ENCODE measurements around the gene ITGB2.

Gene ITGB2

DNA sequence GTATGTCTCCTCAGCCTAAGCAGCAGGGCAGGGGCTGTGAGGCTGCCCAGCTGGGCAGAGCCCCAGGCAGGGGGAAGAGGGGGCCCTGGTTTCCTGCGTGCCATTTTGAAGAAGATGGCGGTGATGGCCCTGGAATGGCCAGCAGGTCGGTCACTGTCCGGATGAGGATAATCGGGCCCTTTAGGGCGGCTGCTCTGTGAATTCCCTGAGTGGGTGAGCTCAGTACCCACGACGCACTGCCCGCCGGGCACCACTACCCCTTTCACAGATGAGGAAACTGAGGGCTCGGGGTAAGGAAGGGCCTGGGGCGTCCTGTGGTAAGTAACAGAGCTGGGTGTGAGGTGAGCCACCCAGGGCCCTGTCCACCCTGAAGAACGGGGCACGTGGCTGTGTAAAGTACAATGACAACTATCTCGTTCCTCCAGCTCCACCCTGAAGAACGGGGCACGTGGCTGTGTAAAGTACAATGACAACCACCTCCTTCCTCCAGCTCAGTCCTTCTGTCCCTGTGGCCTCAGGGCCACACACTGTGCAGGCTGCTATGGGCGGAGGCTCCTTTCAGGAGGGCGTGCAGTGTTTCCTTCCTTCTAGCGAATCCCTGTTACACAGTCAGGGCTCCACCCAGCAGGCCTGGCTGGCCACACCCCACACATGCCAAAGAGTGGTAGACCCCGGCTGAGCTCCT lies 23.2 kb downstream of the ITGB2 start:
- DNase-seq (ENCODE audit: low spot score) = no peak

DNA sequence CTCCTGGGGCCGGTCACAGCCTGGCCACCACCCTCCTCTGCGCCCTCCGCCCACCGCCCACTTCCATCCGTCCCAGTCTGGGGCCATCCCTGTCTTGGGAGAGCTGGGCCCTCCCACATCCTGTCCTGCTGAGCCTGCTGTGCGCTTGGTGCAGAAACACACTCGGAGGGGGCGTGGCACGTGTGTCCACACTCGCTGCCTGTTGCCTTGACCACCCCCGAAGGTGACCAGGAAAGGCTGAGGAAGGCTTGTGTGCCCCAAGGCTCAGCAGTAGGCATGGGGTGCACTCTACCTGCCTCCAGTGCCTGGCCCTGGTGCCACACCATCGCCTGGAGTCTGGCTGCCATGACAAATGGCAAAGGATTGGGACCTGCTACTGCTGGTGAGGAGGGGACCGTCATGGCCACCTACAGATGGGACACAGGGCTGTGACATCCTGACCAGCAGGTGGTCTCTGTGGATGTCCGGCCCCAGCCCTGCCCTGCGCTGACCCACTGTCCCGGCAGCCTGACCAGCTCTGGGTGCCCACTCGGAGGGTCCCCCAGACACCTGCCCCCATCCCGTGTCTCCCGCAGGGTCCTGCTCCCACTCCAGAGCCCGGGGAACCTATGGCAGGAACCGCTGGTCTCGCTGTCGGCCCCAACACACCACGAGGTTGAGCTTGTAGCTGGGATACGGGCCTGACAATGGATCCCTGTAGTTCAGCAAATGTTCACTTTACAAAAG lies 24.0 kb downstream of the ITGB2 start:
- DNase-seq (ENCODE audit: low spot score) = no peak

DNA sequence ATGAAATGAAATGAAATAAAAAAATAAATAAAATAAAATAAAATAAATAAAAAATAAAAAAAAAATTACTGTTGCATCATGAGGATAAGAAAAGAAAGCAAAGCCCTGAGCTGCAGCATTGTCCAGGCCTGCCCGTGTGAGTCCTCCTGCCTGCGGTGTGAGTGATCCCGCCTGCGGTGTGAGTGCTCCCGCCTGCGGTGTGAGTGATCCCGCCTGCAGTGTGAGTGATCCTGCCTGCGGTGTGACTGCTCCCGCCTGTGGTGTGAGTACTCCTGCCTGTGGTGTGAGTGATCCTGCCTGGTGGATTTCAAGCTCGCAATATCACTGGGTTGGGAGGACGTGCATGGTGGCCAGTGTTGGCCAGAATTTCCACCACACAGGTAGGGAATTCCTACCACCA lies 24.8 kb downstream of the ITGB2 start:
- DNase-seq (ENCODE audit: low spot score) = no peak

DNA sequence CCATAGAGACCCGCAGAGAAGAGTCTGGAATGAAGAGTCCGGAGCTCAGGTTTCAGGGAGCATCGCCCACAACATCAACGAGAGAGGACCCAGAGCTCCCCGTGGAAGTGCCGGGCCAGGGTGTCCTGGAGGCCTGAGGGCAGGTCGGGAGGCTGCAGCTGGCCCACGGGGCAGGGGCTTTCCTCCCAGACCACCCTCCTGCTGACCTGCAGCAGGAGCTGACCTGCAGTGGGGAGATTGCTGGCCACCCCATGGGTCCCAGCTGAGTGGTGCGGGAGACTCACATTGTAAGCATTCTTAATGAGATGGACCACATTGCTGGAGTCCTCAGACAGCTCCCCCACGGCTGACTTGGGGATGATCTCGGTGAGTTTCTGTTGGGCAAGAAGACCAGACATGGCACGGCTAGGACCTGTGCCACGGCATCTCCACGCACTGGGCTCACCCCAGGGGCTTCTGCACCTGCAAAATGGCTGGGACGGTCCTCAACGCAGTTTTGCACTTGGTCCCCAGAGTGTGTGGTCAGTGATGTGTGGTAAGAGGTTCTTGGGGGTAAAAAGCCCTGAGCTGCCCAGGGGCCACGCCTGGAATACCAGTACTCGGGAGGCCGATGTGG lies 25.9 kb downstream of the ITGB2 start:
- no peak for DNase-seq (ENCODE audit: low spot score)

DNA sequence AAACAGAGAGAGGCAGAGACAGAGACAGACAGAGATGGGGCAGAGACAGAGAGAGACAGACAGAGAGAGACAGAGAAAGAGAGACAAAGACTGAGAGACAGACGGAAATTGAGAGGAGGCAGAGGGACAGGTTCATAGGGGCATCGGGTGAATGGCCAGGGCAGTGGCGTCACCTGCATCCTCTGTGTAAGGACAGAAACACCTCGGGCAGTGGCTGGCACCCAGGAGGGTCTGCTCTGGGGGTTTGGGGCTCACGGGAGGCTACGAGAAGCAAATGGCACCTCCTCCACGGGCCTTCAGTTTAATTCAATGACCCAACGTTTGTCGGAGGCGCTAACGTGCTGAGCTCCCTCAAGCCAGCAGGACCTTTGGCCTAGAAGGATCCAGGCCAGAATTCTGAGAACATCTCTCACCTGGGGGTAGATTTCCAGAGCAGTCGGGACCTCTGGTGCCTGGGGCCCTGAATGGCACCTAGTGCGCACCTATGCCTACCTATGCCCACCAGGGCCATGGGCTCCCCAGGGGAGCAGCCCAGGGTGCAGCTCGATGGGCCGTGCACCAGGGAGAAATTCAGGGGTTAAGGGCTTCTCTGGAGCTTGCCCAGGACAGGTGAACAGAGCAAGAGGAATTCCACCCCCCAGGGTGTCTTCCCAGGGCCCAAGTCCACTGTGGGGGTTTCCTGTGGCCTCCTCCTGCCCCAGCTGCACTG lies 26.6 kb downstream of the ITGB2 start:
- DNase-seq (ENCODE audit: low spot score) = no peak

DNA sequence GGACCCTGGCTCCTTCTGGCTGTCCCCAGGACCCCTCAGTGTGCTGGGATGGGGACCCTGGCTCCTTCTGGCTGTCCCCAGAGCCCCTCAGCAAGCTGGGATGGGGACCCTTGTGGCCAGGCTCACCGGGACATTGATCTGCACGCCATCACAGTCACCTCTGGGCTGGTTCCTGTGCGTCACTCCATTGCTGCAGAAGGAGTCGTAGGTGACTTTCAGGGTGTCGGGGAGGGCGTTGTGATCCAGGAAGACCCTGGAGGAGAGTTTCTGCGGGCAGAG lies 27.5 kb downstream of the ITGB2 start:
- no peak for DNase-seq (ENCODE audit: low spot score)

DNA sequence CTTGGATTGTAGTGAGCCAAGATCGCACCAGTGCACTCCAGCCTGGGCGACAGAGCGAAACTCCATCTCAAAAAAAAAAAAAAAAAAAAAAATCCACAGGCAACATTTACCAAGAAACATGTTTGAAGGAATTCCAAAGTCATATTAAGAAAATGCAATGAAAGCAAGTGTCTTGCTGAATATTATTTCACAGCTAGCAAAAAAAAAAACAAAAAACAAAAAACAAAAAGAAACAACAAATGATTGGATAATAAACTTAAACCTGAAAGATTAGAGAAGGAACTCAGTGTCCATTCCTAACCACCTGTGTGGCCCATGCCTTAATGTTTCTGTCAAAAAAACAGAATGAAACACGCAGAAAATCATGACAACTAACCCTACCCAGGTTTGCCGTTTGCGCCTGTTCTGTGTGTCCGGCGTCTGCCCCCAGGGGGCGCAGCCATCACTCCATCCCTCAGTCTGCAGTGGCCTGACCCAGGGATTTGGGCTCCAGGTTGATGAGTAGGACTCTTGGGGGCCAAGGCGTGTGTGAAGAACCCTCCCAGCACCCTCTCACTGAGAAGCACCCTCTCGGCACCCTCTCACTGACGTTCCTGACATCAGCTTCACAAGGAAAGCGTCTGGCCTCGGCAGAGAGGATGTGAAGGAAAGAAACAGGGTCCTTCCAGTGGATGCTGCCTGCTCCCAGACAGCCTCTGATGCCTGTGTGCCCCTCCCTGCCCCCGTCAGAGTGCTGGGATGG lies 28.0 kb downstream of the ITGB2 start:
- DNase-seq (ENCODE audit: low spot score) = peak; percentile 53

DNA sequence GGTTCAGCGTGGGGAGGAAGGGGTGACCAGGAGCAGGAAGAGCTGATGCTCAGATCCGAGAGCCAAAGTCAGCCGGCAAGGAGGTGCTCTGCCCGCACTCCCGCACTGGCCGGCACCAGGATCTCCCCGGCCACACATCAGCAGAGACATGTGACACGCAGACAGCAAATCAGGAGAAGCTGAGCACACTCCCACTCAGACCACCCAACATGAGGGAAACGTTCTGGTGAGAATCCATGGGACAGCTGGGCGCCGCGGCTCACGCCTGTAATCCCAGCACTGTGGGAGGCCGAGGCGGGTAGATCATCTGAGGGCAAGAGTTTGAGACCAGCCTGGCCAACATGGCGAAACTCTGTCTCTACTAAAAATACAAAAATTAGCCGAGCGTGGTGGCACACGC lies 28.6 kb downstream of the ITGB2 start:
- DNase-seq (ENCODE audit: low spot score) = no peak

DNA sequence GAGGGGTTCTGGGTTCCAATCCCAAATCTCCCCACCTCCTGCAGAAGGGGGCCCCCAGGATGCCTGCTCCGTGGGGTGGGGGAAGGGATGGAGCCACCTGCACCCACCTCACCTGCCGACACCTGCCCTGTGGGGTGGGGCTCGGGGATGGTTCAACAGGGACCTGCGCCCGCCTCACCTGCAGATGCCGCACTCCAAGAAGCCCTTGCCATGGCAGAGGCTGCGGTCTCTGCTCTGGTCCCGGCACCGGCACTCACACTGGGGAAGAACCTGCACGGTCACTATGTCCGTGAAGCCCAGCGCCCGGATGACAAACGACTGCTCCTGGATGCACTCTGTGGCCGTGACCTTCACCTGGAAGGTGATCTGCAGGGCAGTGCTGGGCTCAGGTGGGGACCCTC lies 29.1 kb downstream of the ITGB2 start:
- no peak for DNase-seq (ENCODE audit: low spot score)

DNA sequence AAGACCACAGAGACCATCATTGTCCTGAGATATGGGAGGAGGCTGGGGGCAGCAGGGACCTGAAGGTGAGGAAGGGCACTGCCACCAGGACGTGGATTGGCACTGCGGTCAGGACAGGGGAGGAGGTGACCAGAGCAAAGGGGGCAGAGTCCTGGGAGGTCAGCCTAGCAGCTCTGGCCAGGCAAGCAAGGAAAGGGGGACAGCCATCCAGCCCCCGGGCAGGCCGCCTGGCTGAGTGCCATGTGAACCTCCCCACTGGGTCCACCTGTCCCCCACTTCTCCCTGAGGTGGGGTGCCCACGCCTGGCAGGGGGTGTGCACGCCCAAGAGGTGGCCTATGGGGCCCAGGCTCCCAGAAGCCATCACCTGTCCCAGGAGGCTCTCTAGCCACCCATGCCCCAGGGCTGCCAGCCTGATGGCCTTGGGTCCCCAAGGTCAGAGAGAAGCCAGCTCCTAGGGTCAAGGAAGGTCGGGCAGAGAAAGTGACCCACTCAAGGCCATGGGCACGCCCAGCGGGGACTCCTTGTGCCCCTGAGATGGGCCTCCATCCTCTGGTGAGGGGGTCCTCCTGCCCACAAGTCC lies 29.6 kb downstream of the ITGB2 start:
- no peak for DNase-seq (ENCODE audit: low spot score)

DNA sequence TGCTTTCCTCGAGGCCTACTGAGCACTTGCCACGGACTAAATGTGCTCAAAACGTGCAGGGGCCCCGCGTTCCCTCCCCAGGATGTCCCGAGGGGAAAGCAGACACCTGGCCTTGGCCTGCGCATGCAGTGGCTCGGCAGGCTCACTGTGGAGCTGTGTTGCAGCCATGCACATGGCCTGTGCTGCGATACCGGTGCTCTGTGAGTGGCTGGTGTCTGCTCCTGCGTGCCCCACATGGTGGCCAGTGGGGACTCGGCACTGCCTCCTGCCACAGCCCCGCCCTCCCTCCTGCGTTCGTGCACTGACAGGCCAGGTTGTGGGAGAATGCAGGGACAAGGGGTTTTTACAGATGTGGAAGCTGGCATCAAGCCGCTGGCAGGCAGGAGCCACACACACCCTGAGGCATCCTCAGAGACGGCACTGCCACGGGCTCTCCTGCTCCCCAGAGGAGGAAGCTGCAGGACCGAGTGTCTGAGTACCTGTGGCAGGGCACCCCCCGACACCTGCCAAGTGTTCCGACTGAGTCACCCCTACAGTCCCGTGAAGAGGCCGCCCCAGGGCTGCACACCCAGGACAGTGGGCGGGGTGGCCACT lies 30.3 kb downstream of the ITGB2 start:
- no peak for DNase-seq (ENCODE audit: low spot score)

DNA sequence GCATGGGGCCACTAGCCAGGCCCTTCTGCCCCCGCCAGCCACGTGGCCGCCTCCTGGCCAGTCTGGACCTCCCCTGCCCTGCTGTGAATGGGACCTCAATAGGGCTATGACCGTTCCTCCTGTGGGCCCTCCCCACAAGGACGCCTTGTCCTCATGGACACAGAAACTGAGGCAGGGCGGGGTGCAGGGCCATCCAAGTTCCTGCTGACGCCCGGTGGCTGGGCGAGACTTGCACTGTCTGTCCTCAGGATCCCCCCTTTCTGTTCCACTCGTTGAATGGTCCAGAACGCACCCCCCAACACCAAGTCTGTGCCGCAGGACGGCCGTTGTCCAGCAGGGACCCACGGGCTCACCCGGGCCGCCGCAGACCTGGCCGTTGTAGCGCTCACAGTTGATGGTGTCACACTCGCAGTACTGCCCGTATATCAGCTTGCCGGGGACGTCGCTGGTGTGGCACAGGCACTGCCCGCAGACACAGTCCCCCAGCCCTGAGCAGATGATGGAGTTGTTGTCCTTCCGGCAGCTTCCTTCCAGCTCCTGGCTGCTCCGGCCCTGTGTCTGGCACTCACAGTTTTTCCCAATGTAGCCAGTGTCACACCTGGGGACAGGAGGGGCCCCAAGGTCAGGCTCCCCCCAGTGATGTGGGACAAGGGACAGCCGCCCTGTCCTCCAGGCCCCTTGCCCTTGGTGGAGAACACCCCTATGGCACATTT lies 30.9 kb downstream of the ITGB2 start:
- DNase-seq (ENCODE audit: low spot score) = no peak

DNA sequence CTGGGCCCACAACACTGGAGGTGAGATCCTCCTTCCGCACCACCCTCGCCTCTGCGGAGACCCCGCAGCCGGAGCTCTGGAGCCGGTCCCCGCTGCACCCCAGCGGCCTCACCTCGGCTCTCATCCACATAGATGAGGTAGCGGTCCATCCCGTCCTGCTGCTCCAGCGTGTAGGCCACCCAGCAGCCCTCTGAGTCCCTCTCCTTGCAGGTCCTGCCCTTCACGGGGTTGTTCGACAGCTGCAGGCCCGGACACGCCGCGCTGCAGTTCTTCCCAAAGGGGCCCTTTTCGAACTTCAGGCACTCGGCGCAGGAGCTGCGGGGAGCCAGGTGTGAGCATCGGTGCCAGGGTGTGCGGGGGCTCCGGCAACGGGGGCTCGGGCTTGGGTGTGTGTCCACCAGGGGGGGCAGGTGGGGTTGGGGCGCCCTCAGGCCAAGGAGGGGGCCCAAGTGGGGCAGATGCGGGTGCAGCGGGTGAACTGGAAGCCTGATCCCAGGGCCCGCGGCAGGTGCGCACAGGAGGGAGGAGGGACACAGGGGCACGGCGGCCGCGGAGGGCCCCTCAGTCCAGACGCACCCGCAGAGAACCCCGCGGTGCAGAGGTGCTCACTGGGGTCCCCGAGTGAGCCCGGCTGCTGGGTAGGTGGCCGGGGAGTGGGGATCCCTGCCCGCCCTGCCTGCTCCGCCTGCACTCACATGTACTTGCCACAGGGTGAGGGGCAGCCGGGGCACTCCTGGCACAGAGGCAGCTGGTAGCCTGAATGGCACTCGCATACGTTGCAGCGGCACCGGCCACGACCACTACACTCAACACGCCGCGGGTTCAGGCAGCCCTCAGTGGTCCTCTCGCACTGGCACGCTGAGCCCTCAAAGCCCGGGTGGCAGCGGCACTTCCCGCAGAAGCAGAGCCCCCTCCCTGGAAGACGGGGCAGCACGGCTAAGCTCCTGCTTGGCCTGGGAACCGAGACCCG lies 31.8 kb downstream of the ITGB2 start:
- DNase-seq (ENCODE audit: low spot score) = no peak

DNA sequence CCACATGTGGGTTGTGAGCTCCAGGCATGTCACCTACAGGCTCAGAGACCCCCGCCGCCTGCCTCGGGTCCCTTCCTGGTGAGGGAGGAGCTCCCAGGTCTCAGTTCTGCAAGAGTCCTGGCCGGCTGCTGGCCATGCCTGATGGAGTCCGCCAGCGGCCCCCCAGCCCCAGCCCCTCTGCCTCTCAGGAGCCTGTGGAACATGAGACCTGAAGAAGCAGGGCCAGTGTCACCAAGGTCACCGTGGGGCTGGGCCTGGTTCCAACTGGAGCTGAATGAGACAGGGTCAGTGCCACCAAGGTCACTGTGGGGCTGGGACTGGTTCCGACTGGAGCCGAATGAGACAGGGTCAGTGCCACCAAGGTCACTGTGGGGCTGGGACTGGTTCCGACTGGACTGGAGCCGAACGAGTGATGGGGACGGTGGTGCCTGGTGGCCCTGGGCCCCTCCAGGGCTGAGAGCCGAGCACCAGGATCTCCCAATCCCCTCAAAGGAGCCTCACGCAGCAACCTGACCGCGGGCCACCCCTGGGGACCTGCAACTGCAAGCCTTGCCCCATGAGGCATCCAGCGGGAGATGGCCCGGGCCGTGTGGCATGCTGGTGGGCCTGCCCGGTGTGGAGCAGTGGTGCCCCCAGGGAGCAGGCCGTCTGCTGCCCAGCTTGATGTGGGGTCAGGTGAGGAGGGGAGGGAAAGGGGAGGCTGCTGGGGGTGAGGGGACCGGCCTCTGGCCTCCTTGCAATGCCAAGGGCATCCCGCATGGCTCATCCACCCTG lies 32.7 kb downstream of the ITGB2 start:
- DNase-seq (ENCODE audit: low spot score) = no peak

DNA sequence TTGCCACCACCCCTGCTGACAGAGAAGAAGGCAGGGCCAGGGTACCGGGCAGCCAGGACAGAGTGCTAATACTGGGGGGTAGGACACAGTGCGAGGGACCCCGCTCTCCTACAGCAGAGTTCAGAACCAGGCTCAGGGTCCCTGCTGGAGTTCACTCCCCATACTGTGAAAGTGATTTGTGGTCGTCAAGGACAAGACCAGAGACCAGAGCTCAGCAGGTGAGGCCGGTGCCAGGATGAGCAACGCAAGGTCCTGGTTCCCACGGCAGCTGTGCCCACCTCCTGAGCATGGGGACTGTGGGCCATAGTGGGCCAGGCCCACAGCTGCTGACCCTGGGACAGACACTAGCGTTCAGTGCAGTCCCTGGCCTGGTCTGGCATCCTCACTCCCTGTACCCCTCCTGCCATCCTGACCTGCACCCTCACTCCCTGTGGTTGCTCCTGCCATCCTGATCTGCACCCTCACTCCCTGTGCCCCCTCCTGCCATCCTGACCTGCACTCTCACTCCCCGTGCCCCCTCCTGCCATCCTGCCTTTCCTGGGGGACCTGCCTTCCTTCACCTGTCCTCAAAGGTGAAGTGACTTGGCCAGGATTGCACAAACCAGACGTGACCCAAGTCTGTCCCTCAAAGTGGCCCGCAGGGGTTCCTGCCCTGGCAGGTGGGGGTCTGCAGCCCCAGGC lies 33.4 kb downstream of the ITGB2 start:
- DNase-seq (ENCODE audit: low spot score) = no peak

DNA sequence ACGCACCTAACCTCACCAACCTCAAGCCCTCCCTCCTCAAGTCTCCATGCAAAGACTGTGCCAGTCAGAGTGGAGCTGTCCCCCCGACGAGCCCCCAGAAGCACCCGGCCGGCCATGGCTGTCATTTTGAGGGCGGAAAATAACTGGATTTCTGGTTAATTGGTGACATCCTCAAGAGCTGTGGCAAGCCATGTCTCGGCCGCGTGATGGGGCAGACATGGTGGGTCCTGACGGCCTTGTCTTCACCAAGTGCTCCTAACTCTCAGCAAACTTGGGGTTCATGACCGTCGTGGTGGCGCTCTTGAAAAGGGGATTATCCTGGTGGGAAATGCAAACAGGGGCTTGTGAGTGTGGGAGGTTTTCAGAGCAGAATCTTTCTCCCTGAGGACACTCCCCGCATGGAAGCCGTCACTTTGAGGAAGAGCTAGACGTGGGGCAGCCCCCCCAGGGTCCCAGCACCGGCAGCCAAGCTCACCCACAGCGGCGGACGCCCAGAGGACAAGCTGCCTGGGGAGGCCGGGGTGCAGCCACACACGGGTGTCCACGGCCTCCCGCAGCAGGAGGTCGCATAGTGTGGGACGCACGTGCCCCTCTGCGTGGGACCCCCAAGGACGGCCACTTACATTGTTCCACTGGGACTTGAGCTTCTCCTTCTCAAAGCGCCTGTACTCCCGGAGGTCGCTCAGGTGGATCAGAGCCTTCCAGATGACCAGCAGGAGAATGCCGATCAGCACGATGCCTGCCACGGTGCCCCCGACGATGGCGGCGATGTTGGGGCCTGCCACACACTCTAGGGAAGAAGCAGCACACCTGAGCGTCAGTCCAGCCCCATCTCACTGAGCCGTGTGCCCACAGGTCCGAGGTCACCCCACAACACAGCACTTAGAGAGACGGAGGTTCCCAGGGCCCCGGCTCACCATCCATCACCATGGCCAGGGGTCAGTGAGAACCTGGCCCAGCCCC lies 34.3 kb downstream of the ITGB2 start:
- no peak for DNase-seq (ENCODE audit: low spot score)

DNA sequence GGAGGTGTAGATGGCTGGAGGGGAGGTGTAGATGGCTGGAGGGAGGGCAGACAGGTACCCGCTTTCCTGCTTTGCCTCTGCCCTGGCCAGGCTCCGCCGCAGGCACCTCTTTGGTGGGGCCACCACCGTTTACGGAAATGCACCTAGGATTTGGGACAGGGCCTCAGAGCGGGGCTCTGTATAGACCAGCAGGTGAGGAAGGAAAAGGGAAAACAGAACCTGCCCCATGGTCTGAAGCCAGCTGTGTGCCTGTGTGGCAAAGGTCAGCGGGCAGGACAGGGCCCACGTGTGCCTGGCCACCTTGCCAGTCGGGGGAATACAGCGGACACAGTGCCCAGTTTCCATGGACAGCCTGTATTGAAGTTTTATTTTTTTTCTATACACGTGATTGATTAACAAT lies 35.1 kb downstream of the ITGB2 start:
- DNase-seq (ENCODE audit: low spot score) = no peak
